ENCODE results near the gene ZNF879. TPM values are rescaled to one million over a fixed set of nuclear protein-coding genes. Genes with fewer than 3 reads are reported as not detected.
A peak's percentile ranks its signal among the peaks of the same experiment; 100 is the strongest.

The ZNF879 gene
- total RNA-seq, 1 experiment from 2014 or later: 2.4 TPM

GRCh38 chr5:179008667-179009066 is 14.9 kb upstream of the ZNF879 start:
- no peak for DNase-seq (ENCODE audit: low read depth)

- no peak for DNase-seq (ENCODE audit: low read depth)
These were observed 9.5 kb downstream of the ZNF879 start for GRCh38 chr5:179033004-179033580.

- no peak for DNase-seq (ENCODE audit: low read depth)
These were observed 21.2 kb downstream of the ZNF879 start for GRCh38 chr5:179044765-179045164.

DNA sequence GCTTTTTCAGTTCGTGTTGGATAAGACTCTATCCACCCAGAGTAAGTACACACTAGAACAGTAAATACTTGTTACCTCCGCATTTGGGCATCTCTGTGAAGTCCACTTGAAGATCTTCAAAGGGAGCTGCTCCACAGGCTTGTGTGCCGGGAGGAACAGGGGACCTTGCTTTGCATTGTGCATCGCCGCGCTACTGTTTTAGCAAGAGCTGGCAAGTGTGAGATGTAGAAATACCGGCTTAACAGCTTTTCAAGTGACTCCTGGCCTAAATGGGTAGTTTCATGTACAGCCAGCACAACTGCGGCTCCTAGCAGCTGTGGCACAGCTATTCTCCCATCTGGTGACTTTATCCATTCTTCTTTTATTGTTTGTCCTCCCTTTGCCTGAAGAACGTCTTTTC is 28.2 kb downstream of the ZNF879 start:
- DNase-seq (ENCODE audit: low read depth): no peak

GRCh38 chr5:179054036-179054785 is 30.6 kb downstream of the ZNF879 start:
- no peak for DNase-seq (ENCODE audit: low read depth)

DNA sequence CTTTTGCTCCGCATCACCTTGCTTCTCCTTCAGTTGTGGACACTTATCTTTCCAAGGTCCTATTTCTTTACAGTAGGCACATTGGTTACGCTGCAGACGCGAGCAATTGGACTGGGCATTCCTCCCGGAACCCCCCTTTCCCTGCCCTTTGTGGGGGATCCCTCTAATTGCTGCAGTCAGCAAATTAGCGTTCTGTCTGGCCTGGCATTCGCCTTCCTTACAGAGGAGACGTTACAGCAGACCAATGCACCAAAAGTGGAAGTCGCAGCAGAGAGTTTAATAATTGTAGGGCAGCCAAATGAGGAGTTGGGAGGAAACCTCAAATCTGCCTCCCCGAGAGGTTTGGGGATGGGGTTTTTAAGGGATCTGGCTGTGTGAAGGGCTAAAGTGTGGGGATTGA is 31.3 kb downstream of the ZNF879 start:
- DNase-seq (ENCODE audit: low read depth): no peak

DNA sequence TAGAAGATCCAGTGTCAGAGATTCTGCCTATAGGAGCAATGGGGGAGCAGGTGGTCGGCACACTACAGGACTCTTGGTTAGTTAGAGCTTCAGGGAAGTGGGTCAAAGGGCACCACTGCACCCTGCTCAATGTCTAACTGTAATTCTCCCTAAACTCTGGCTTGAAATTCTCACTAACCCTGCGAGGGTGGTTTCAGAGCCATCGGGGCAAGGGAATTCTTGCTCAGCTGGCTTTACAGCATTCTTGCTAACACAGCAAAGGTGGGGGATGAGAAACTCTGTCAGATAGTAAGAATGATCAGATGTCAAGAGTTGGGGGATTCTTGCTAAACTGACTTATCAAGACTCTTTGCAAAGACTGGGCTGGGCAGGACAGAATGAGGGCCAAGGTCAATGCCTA is 31.8 kb downstream of the ZNF879 start:
- DNase-seq (ENCODE audit: low read depth): no peak

GRCh38 chr5:179055841-179056240 is 32.2 kb downstream of the ZNF879 start:
- no peak for DNase-seq (ENCODE audit: low read depth)

DNA sequence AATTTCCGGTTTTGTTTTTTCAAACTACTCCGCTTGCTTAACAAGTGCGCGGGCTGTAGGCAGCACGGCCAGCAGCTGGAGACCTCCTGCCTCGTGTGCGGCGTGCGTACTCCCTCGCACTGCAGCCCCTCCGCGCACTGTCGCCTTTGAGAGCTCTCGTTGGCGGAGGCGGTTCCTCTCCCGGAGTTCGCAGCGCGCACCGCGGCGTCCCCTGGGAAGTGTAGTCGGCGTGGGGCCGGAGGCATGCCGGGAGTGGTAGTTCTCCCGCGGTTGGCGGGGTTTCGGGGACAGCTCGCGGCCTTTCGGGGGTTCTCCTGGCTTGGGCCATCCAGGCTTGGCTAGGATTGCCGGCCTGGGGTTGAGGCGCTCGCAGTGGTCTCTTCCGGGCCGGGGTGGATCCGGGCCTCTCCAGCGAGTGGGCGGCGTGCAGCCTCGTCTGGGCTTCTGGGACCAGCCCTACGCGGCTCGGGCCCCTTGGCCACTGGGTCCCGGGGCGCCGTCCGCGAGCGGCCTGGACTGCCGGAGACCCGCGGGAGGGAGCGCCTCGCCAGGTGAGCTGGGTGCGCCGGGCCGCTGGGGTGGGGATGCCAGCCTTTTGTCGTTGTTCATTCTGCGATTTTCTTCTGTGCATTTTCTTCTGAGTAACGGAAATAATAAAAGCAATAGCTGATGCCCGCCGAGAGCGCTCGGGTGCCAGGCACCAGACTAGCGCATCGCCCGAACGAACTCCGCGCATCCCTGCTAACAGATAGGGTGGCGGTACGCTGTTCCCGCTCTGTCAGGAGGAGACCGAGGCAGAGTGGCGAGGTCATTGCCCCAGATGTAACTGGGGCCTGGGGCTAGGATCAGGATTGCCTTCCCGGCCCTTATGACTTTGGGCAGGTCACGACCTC is 36.8 kb downstream of the ZNF879 start, which contains the start of gene ZNF354C:
Gene ZNF354C (plus strand): TSS at position 258 of the 893 bp plus-strand sequence. CDS start 1,696 bp downstream, outside the sequence.
- peak; percentile 79 for DNase-seq (ENCODE audit: low read depth)

GRCh38 chr5:179061025-179061424 is 37.4 kb downstream of the ZNF879 start:
- no peak for DNase-seq (ENCODE audit: low read depth)

DNA sequence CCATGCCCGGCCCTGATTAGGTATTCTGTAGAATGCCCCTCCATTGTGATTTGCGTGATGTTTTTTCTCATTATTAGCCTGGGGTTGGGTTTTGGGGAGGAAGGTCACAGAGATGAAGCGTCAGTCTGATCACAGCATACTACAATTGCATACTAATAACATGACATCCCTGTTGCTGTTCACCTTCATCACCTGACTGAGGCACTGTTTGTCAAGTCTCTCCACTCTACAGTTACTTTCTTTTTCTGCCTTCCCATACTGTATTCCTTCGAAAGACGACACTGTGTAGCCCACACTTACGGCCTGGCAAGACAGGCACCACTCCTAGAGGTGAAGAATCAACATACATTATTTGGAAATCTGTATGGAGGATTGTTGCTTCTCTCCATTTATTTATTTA is 42.1 kb downstream of the ZNF879 start:
- no peak for DNase-seq (ENCODE audit: low read depth)

GRCh38 chr5:179079165-179079987 is 55.8 kb downstream of the ZNF879 start:
- no peak for DNase-seq (ENCODE audit: low read depth)

- DNase-seq (ENCODE audit: low read depth): no peak
These were observed 57.1 kb downstream of the ZNF879 start for GRCh38 chr5:179080724-179081123.

Other genes starting within 250 kb of the ZNF879 start
- gene ZNF354B, start 163.9 kb upstream of the ZNF879 start, total RNA-seq (2014; rRNA removed; shearing (Covaris generic)): 2.6 and 6.1 TPM in 2 replicates
- gene ZFP2, start 127.9 kb upstream of the ZNF879 start, total RNA-seq (2014; rRNA removed; shearing (Covaris generic)): not detected in 2 replicates
- gene ZNF454, start 82.6 kb upstream of the ZNF879 start, total RNA-seq (2014; rRNA removed; shearing (Covaris generic)): not detected in 2 replicates
- gene GRM6, start 28.5 kb upstream of the ZNF879 start, total RNA-seq (2014; rRNA removed; shearing (Covaris generic)): not detected in 2 replicates
- 2.3 and 2.5 TPM in 2 replicates for gene ZNF354C, start 36.6 kb downstream of the ZNF879 start, total RNA-seq (2014; rRNA removed; shearing (Covaris generic))